HepG2 (cell line): ENCODE results near the gene TMCC2. TPM values are rescaled to one million over a fixed set of nuclear protein-coding genes. Genes with fewer than 3 reads are reported as not detected.
A peak's percentile ranks its signal among the peaks of the same experiment; 100 is the strongest.

Experiments used
- BCLAF1 ChIP-seq: fragments of 450-650 bp; IDR thresholded peaks from 2 replicates; pipeline ENCODE4 v1.6.1; 2017; ENCODE audit warnings: mild to moderate bottlenecking
- FOXA1 ChIP-seq, 2 experiments: fragments of 450-650 bp in 1 of 2; sonication (generic) in 1 of 2; formaldehyde crosslinking in 1 of 2; IDR thresholded peaks; 2 replicates each; pipeline versions ENCODE4 v1.4.0 to v1.6.1; 2016 to 2020; ENCODE audit warnings: missing genetic modification reagents in 1 of 2
- GFI1 ChIP-seq: sonication (generic); formaldehyde crosslinking; IDR thresholded peaks from 2 replicates; pipeline ENCODE4 v1.5.0; 2020; ENCODE audit warnings: missing genetic modification reagents, mild to moderate bottlenecking, borderline replicate concordance
- LCORL ChIP-seq, 2 experiments: fragments of 450-650 bp in 1 of 2; sonication (generic) in 1 of 2; formaldehyde crosslinking in 1 of 2; IDR thresholded peaks; 2 replicates each; pipeline versions ENCODE4 v1.5.0 to v1.6.1; 2017 to 2020; ENCODE audit warnings: antibody characterized with exemption in 1 of 2, missing genetic modification reagents in 1 of 2
- SAP130 ChIP-seq: IDR thresholded peaks from 2 replicates; pipeline ENCODE4 v1.6.1; 2016; ENCODE audit warnings: low read depth
- SETDB1 ChIP-seq: sonication (generic); formaldehyde crosslinking; IDR thresholded peaks from 2 replicates; pipeline ENCODE4 v1.5.1; 2020; ENCODE audit warnings: missing genetic modification reagents, mild to moderate bottlenecking, borderline replicate concordance
- SMAD9 ChIP-seq: sonication (generic); formaldehyde crosslinking; IDR thresholded peaks from 2 replicates; pipeline ENCODE4 v1.5.1; 2020; ENCODE audit warnings: mild to moderate bottlenecking, missing genetic modification reagents
- SMARCC2 ChIP-seq: fragments of 450-650 bp; IDR thresholded peaks from 2 replicates; pipeline ENCODE4 v1.6.1; 2017; ENCODE audit warnings: antibody characterized with exemption, mild to moderate bottlenecking
- SOX5 ChIP-seq: IDR thresholded peaks from 2 replicates; pipeline ENCODE4 v1.6.1; 2016; ENCODE audit warnings: borderline replicate concordance
- SP4 ChIP-seq: sonication (generic); formaldehyde crosslinking; IDR thresholded peaks from 2 replicates; pipeline ENCODE4 v1.8.1; 2023; ENCODE audit warnings: mild to moderate bottlenecking, missing genetic modification reagents
- TBX2 ChIP-seq: sonication (generic); formaldehyde crosslinking; IDR thresholded peaks from 2 replicates; pipeline ENCODE4 v1.5.0; 2020; ENCODE audit warnings: missing genetic modification reagents, mild to moderate bottlenecking, borderline replicate concordance
- TFDP2 ChIP-seq: sonication (generic); formaldehyde crosslinking; IDR thresholded peaks from 2 replicates; pipeline ENCODE4 v1.4.0; 2020; ENCODE audit warnings: missing genetic modification reagents
- THAP11 ChIP-seq: IDR thresholded peaks from 2 replicates; pipeline ENCODE4 v1.6.1; 2016; ENCODE audit warnings: missing biosample characterization, missing genetic modification reagents
- THAP8 ChIP-seq: sonication (generic); formaldehyde crosslinking; IDR thresholded peaks from 2 replicates; pipeline ENCODE4 v1.5.1; 2020; ENCODE audit warnings: missing genetic modification reagents, mild to moderate bottlenecking, borderline replicate concordance
- ZBTB34 ChIP-seq: sonication (generic); formaldehyde crosslinking; IDR thresholded peaks from 2 replicates; pipeline ENCODE4 v1.8.0; 2022; ENCODE audit warnings: mild to moderate bottlenecking, missing genetic modification reagents
- ZEB1 ChIP-seq: IDR thresholded peaks from 2 replicates; pipeline ENCODE4 v1.6.1; 2012; ENCODE audit warnings: mild to moderate bottlenecking, low read depth, inconsistent platforms; ENCODE audit not compliant: insufficient replicate concordance
- ZNF496 ChIP-seq: sonication (generic); formaldehyde crosslinking; IDR thresholded peaks from 2 replicates; pipeline ENCODE4 v1.8.1; 2023; ENCODE audit warnings: mild to moderate bottlenecking, moderate library complexity, missing genetic modification reagents; ENCODE audit not compliant: insufficient replicate concordance
- ZNF563 ChIP-seq: sonication (generic); formaldehyde crosslinking; IDR thresholded peaks from 2 replicates; pipeline ENCODE4 v1.8.0; 2022; ENCODE audit warnings: mild to moderate bottlenecking, moderate library complexity, missing genetic modification reagents
- ZNF891 ChIP-seq: sonication (generic); formaldehyde crosslinking; IDR thresholded peaks from 2 replicates; pipeline ENCODE4 v1.5.0; 2020; ENCODE audit warnings: mild to moderate bottlenecking, missing genetic modification reagents
- ZSCAN25 ChIP-seq: sonication (generic); formaldehyde crosslinking; IDR thresholded peaks from 2 replicates; pipeline ENCODE4 v1.8.0; 2022; ENCODE audit warnings: mild to moderate bottlenecking, missing genetic modification reagents
- polyA plus RNA-seq, 8 experiments: library from polyadenylated mRNA; depleted of rRNA in 3 of 8; stranded (reverse) in 7 of 8; unstranded in 1 of 8; fragments of >200 nt; fragmentation: Illumina TruSeq in 4 of 8; extraction: Trizol in 4 of 8; gene quantifications; 2 replicates each; pipeline versions ENCODE4 v1.2.1 to v1.2.3, GENCODE V29; 2011 to 2016; ENCODE audit warnings: low read depth in 4 of 8, missing spikeins in 1 of 8, mixed read lengths in 1 of 8; ENCODE audit not compliant: insufficient read depth in 1 of 8
- total RNA-seq, 5 experiments: library from RNA; depleted of rRNA; stranded (reverse); fragments of >200 nt; fragmentation: Illumina TruSeq; extraction: Trizol; gene quantifications; 2 replicates each; pipeline ENCODE4 v1.2.3, GENCODE V29; 2016; ENCODE audit warnings: low read depth in 1 of 5
- TF ChIP-seq, protein P1 (sequence below): sonication (generic); formaldehyde crosslinking; IDR thresholded peaks from 2 replicates; pipeline ENCODE4 v1.4.0; 2020; ENCODE audit warnings: missing genetic modification reagents

Gene TMCC2
- total and polyA plus RNA-seq, 2 of the 13 experiments (the other 11 are each of a cell fraction or from before 2014, with no cell fraction given): 0.12 to 0.24 TPM

DNA sequence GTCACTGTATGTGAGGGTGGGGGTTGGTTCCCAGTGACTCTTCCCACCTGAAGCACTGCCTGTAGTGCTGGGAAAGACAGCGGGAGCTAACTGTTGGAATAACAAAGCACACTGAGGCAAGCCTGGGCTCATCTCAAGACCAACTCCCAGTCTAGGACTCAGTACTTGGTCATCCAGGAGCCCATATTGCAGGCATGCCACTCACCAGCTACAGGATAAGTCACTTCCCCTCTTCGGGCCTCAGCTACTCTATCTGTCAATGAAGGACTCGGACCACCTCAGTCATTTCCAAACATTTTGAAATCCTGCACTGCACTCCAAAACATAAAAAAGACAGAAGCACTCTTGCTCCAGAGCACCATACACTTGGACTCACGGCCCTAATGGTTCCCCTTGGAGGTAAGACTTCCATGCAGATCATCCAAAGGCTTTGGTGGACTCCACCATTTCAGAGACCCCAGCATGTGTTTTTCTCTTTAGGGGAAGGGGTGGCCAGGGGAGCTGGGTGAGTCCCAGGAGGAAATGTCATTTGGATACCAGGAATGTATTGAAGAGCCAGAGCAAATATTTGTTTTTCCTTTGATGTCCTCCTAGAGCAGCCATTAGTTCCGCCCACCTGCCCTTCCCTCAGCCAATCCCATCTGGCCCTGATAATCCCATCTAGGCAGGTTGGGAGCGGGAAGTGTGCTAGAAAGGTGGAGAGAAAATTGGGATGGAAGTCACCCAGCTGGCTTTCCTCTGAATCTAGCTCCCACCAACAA lies 90.7 kb downstream of the TMCC2 start (continued):
- peak; percentile 78 for TF ChIP-seq SAP130 (CRISPR knock-in tag)
- no peak for TF ChIP-seq SETDB1 (CRISPR knock-in tag)
- TF ChIP-seq FOXA1 (IDR thresholded peaks at IDR 0.05): 0 out of 2 replicates have a peak, but pooled peaks have one; percentile 13
- peak; percentile 79 for TF ChIP-seq FOXA1 (CRISPR knock-in tag; IDR thresholded peaks at IDR 0.05)
- TF ChIP-seq ZEB1: peak; percentile 82
- TF ChIP-seq LCORL (IDR thresholded peaks at IDR 0.05): no peak
- peak; percentile 88 for TF ChIP-seq LCORL (CRISPR knock-in tag; IDR thresholded peaks at IDR 0.05)
- TF ChIP-seq, protein P1, sequence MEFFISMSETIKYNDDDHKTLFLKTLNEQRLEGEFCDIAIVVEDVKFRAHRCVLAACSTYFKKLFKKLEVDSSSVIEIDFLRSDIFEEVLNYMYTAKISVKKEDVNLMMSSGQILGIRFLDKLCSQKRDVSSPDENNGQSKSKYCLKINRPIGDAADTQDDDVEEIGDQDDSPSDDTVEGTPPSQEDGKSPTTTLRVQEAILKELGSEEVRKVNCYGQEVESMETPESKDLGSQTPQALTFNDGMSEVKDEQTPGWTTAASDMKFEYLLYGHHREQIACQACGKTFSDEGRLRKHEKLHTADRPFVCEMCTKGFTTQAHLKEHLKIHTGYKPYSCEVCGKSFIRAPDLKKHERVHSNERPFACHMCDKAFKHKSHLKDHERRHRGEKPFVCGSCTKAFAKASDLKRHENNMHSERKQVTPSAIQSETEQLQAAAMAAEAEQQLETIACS (CRISPR knock-in tag): no peak
- TF ChIP-seq SMARCC2: no peak
- TF ChIP-seq THAP8 (CRISPR knock-in tag): 0 out of 2 replicates have a peak, but pooled peaks have one; percentile 69
- TF ChIP-seq THAP11 (CRISPR knock-in tag): 0 out of 2 replicates have a peak, but pooled peaks have one; percentile 16
- TF ChIP-seq GFI1: peak; percentile 80
- 0 out of 2 replicates have a peak, but pooled peaks have one; percentile 30 for TF ChIP-seq SP4
- no peak for TF ChIP-seq ZNF891 (CRISPR knock-in tag)
- TF ChIP-seq TBX2 (CRISPR knock-in tag): peak; percentile 55
- 0 out of 2 replicates have a peak, but pooled peaks have one; percentile 58 for TF ChIP-seq ZSCAN25
- no peak for TF ChIP-seq ZNF563 (CRISPR knock-in tag)
- no peak for TF ChIP-seq SMAD9
- no peak for TF ChIP-seq SOX5 (CRISPR knock-in tag)
- TF ChIP-seq ZBTB34 (CRISPR knock-in tag): 0 out of 2 replicates have a peak, but pooled peaks have one; percentile 30
- no peak for TF ChIP-seq BCLAF1
- 0 out of 2 replicates have a peak, but pooled peaks have one; percentile 30 for TF ChIP-seq TFDP2 (CRISPR knock-in tag)
- TF ChIP-seq ZNF496 (CRISPR knock-in tag): no peak
